HepG2 (cell line): ENCODE measurements around the gene PRM2. TPM values are rescaled to one million over a fixed set of nuclear protein-coding genes. Genes with fewer than 3 reads are reported as not detected.

Source experiments
- FOSL1 ChIP-seq: sonication (generic); formaldehyde crosslinking; IDR thresholded peaks from 2 replicates; pipeline ENCODE4 v1.9.0; 2021; ENCODE audit warnings: missing genetic modification reagents, borderline replicate concordance
- HCFC1 ChIP-seq: fragments of 150-350 bp; IDR thresholded peaks from 2 replicates; pipeline ENCODE4 v1.6.1; 2014; ENCODE audit warnings: low read depth, low read length
- HNRNPL ChIP-seq: fragments of 200-400 bp; formaldehyde crosslinking; IDR thresholded peaks from 2 replicates; pipeline ENCODE4 v1.6.1; 2017; ENCODE audit warnings: mild to moderate bottlenecking, low read depth, low read length
- KLF15 ChIP-seq: sonication (generic); formaldehyde crosslinking; IDR thresholded peaks from 2 replicates; pipeline ENCODE4 v1.8.1; 2023; ENCODE audit warnings: borderline replicate concordance, mild to moderate bottlenecking, inconsistent platforms, missing genetic modification reagents, mixed read lengths
- NFE2L1 ChIP-seq: sonication (generic); formaldehyde crosslinking; IDR thresholded peaks from 2 replicates; pipeline ENCODE4 v1.4.0; 2020; ENCODE audit warnings: missing genetic modification reagents, mild to moderate bottlenecking, borderline replicate concordance
- SALL1 ChIP-seq: sonication (generic); formaldehyde crosslinking; IDR thresholded peaks from 2 replicates; pipeline ENCODE4 v1.8.0; 2022; ENCODE audit warnings: mild to moderate bottlenecking, missing genetic modification reagents
- SRSF9 ChIP-seq: fragments of 200-400 bp; formaldehyde crosslinking; IDR thresholded peaks from 2 replicates; pipeline ENCODE4 v1.6.1; 2018; ENCODE audit warnings: borderline replicate concordance, mild to moderate bottlenecking, low read depth, low read length; ENCODE audit not compliant: insufficient read depth, poor library complexity, severe bottlenecking
- TOE1 ChIP-seq: sonication (generic); formaldehyde crosslinking; IDR thresholded peaks from 2 replicates; pipeline ENCODE4 v1.4.0; 2020; ENCODE audit warnings: mild to moderate bottlenecking, missing genetic modification reagents
- TRIM24 ChIP-seq: sonication (generic); formaldehyde crosslinking; IDR thresholded peaks from 2 replicates; pipeline ENCODE4 v1.8.0; 2022; ENCODE audit warnings: mild to moderate bottlenecking, missing genetic modification reagents
- ZNF17 ChIP-seq: sonication (generic); formaldehyde crosslinking; IDR thresholded peaks from 2 replicates; pipeline ENCODE4 v1.5.0; 2020; ENCODE audit warnings: mild to moderate bottlenecking, missing genetic modification reagents
- ZNF329 ChIP-seq: sonication (generic); formaldehyde crosslinking; IDR thresholded peaks from 2 replicates; pipeline ENCODE4 v1.9.0; 2021; ENCODE audit warnings: low read depth, mild to moderate bottlenecking, missing genetic modification reagents
- ZNF652 ChIP-seq: IDR thresholded peaks from 2 replicates; pipeline ENCODE4 v1.6.1; 2016; ENCODE audit warnings: low read depth, borderline replicate concordance
- ZNF766 ChIP-seq: sonication (generic); formaldehyde crosslinking; IDR thresholded peaks from 2 replicates; pipeline ENCODE4 v1.5.0; 2020; ENCODE audit warnings: missing genetic modification reagents, borderline replicate concordance
- ZNF792 ChIP-seq: IDR thresholded peaks from 2 replicates; pipeline ENCODE4 v1.6.1; 2016
- polyA plus RNA-seq, 8 experiments: library from polyadenylated mRNA; depleted of rRNA in 3 of 8; stranded (reverse) in 7 of 8; unstranded in 1 of 8; fragments of >200 nt; fragmentation: Illumina TruSeq in 4 of 8; extraction: Trizol in 4 of 8; gene quantifications; 2 replicates each; pipeline versions ENCODE4 v1.2.1 to v1.2.3, GENCODE V29; 2011 to 2016; ENCODE audit warnings: low read depth in 4 of 8, missing spikeins in 1 of 8, mixed read lengths in 1 of 8; ENCODE audit not compliant: insufficient read depth in 1 of 8
- total RNA-seq, 5 experiments: library from RNA; depleted of rRNA; stranded (reverse); fragments of >200 nt; fragmentation: Illumina TruSeq; extraction: Trizol; gene quantifications; 2 replicates each; pipeline ENCODE4 v1.2.3, GENCODE V29; 2016; ENCODE audit warnings: low read depth in 1 of 5
- TF ChIP-seq, protein P1 (sequence below): IDR thresholded peaks from 2 replicates; pipeline ENCODE4 v1.6.1; 2018; ENCODE audit warnings: missing genetic modification reagents
- TF ChIP-seq, protein P2 (sequence below): IDR thresholded peaks from 2 replicates; pipeline ENCODE4 v1.6.1; 2016; ENCODE audit warnings: mild to moderate bottlenecking
- TF ChIP-seq, protein P3 (sequence below): sonication (generic); formaldehyde crosslinking; IDR thresholded peaks from 2 replicates; pipeline ENCODE4 v1.4.0; 2020; ENCODE audit warnings: mild to moderate bottlenecking, missing genetic modification reagents, borderline replicate concordance
- TF ChIP-seq, protein P4 (sequence below): sonication (generic); formaldehyde crosslinking; conservative IDR thresholded peaks from 2 replicates; pipeline ENCODE4 v1.4.0; 2020; ENCODE audit warnings: missing genetic modification reagents

Gene PRM2
- total and polyA plus RNA-seq, 2 of the 13 experiments (the other 11 are each of a cell fraction or from before 2014, with no cell fraction given), result 0.54 TPM; not detected in 1

DNA sequence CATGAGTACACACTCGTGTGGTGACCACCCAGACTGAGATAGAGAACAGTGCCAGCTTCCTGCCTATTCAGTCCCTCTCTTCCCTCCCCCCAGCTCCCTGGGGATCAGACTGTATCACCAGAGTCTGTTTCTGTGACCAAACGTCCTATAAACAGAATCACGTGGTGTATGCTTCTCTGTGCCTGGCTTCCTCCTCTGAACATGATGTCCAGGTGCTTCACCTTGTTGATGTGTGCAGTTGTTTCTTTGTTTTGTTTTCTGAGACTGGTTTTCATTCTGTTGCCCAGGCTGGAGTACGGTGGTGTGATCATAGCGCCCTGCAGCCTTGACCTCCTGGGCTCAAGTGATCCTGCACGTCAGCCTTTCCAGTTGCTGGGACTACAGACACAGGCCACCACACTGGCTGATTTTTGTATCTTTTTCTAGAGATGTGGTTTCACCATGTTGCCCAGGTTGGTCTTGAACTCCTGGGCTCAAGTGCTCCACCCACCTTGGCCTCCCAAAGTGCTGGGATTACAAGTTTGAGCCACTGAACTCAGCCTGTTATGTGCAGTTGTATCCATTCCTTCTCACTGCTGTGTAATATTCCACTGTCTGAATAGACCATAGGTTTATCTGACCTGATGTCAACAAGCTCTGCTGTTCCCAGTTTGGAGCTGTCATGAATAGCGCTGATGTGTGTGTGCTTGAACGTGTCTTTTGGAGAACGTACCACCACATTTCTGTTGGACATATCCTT, 33.8 kb upstream of the PRM2 start (continued):
- TF ChIP-seq ZNF17 (CRISPR knock-in tag), result no peak
- peak; percentile 93 for TF ChIP-seq ZNF792
- peak; percentile 51; the same call in 1 of the 2 replicates for TF ChIP-seq ZNF652 (CRISPR knock-in tag)
- TF ChIP-seq SRSF9, result no peak
- TF ChIP-seq ZNF766 (CRISPR knock-in tag), result peak; percentile 82; the same call in 1 of the 2 replicates
- TF ChIP-seq, protein P1, sequence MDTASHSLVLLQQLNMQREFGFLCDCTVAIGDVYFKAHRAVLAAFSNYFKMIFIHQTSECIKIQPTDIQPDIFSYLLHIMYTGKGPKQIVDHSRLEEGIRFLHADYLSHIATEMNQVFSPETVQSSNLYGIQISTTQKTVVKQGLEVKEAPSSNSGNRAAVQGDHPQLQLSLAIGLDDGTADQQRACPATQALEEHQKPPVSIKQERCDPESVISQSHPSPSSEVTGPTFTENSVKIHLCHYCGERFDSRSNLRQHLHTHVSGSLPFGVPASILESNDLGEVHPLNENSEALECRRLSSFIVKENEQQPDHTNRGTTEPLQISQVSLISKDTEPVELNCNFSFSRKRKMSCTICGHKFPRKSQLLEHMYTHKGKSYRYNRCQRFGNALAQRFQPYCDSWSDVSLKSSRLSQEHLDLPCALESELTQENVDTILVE, result peak; percentile 38; the same call in 1 of the 2 replicates
- no peak for TF ChIP-seq HCFC1
- TF ChIP-seq, protein P2, sequence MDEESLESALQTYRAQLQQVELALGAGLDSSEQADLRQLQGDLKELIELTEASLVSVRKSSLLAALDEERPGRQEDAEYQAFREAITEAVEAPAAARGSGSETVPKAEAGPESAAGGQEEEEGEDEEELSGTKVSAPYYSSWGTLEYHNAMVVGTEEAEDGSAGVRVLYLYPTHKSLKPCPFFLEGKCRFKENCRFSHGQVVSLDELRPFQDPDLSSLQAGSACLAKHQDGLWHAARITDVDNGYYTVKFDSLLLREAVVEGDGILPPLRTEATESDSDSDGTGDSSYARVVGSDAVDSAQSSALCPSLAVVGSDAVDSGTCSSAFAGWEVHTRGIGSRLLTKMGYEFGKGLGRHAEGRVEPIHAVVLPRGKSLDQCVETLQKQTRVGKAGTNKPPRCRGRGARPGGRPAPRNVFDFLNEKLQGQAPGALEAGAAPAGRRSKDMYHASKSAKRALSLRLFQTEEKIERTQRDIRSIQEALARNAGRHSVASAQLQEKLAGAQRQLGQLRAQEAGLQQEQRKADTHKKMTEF (CRISPR knock-in tag), result peak; percentile 90
- TF ChIP-seq KLF15 (CRISPR knock-in tag), result no peak
- TF ChIP-seq SALL1 (CRISPR knock-in tag), result peak; percentile 97; the same call in 1 of the 2 replicates
- no peak for TF ChIP-seq HNRNPL
- no peak for TF ChIP-seq FOSL1
- TF ChIP-seq TRIM24 (CRISPR knock-in tag), result peak; percentile 58
- TF ChIP-seq ZNF329 (CRISPR knock-in tag), result 0 out of 2 replicates have a peak, but pooled peaks have one; percentile 51
- TF ChIP-seq NFE2L1, result no peak
- no peak for TF ChIP-seq TOE1 (CRISPR knock-in tag)
- TF ChIP-seq, protein P3, sequence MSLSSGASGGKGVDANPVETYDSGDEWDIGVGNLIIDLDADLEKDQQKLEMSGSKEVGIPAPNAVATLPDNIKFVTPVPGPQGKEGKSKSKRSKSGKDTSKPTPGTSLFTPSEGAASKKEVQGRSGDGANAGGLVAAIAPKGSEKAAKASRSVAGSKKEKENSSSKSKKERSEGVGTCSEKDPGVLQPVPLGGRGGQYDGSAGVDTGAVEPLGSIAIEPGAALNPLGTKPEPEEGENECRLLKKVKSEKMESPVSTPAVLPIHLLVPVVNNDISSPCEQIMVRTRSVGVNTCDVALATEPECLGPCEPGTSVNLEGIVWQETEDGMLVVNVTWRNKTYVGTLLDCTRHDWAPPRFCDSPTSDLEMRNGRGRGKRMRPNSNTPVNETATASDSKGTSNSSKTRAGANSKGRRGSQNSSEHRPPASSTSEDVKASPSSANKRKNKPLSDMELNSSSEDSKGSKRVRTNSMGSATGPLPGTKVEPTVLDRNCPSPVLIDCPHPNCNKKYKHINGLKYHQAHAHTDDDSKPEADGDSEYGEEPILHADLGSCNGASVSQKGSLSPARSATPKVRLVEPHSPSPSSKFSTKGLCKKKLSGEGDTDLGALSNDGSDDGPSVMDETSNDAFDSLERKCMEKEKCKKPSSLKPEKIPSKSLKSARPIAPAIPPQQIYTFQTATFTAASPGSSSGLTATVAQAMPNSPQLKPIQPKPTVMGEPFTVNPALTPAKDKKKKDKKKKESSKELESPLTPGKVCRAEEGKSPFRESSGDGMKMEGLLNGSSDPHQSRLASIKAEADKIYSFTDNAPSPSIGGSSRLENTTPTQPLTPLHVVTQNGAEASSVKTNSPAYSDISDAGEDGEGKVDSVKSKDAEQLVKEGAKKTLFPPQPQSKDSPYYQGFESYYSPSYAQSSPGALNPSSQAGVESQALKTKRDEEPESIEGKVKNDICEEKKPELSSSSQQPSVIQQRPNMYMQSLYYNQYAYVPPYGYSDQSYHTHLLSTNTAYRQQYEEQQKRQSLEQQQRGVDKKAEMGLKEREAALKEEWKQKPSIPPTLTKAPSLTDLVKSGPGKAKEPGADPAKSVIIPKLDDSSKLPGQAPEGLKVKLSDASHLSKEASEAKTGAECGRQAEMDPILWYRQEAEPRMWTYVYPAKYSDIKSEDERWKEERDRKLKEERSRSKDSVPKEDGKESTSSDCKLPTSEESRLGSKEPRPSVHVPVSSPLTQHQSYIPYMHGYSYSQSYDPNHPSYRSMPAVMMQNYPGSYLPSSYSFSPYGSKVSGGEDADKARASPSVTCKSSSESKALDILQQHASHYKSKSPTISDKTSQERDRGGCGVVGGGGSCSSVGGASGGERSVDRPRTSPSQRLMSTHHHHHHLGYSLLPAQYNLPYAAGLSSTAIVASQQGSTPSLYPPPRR (CRISPR knock-in tag), result peak; percentile 78; the same call in 1 of the 2 replicates
- TF ChIP-seq, protein P4, sequence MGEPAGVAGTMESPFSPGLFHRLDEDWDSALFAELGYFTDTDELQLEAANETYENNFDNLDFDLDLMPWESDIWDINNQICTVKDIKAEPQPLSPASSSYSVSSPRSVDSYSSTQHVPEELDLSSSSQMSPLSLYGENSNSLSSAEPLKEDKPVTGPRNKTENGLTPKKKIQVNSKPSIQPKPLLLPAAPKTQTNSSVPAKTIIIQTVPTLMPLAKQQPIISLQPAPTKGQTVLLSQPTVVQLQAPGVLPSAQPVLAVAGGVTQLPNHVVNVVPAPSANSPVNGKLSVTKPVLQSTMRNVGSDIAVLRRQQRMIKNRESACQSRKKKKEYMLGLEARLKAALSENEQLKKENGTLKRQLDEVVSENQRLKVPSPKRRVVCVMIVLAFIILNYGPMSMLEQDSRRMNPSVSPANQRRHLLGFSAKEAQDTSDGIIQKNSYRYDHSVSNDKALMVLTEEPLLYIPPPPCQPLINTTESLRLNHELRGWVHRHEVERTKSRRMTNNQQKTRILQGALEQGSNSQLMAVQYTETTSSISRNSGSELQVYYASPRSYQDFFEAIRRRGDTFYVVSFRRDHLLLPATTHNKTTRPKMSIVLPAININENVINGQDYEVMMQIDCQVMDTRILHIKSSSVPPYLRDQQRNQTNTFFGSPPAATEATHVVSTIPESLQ (CRISPR knock-in tag), result 0 out of 2 replicates have a peak, but pooled peaks have one; percentile 56
